Adrenal gland (tissue), 5 donors: Measurements from ENCODE around the gene GPR176.

ENCODE experiments used
- CTCF ChIP-seq, 6 experiments: fragments of 450-650 bp in 4 of 6; fragments of 200-600 bp in 2 of 6; sonication (generic) in 1 of 6; IDR thresholded peaks; 1 replicate in 5 of 6; 2 replicates in 1 of 6; pipeline versions ENCODE4 v1.5.1 to v1.8.0; 2016 to 2021; ENCODE audit warnings: antibody characterized with exemption in 6 of 6, mild to moderate bottlenecking in 2 of 6, moderate library complexity in 1 of 6
- POLR2A ChIP-seq, 2 donors: fragments of 450-650 bp; IDR thresholded peaks; one replicate each; pipeline ENCODE4 v1.6.1; 2017; ENCODE audit warnings: antibody characterized with exemption in 2 of 2, mild to moderate bottlenecking in 2 of 2, moderate library complexity in 1 of 2
- donor health status: DM: no; HTN: no; CAD: no.

- TF ChIP-seq CTCF (IDR thresholded peaks at IDR 0.05) (no peak), POLR2A (IDR thresholded peaks at IDR 0.05) (no peak)
Measured at GRCh38 chr15:39914977-39915376, 5.1 kb downstream of the GPR176 start.
